SH-SY5Y (cell line): ENCODE measurements around the gene SLC25A22.

Source experiments
- GATA2 ChIP-seq: IDR thresholded peaks from 2 replicates; pipeline ENCODE4 v1.6.1; 2011; ENCODE audit warnings: mild to moderate bottlenecking, low read depth, low read length
- GATA3 ChIP-seq: IDR thresholded peaks from 2 replicates; pipeline ENCODE4 v1.6.1; 2011; ENCODE audit warnings: low read depth, mild to moderate bottlenecking, low read length, moderate library complexity

DNA sequence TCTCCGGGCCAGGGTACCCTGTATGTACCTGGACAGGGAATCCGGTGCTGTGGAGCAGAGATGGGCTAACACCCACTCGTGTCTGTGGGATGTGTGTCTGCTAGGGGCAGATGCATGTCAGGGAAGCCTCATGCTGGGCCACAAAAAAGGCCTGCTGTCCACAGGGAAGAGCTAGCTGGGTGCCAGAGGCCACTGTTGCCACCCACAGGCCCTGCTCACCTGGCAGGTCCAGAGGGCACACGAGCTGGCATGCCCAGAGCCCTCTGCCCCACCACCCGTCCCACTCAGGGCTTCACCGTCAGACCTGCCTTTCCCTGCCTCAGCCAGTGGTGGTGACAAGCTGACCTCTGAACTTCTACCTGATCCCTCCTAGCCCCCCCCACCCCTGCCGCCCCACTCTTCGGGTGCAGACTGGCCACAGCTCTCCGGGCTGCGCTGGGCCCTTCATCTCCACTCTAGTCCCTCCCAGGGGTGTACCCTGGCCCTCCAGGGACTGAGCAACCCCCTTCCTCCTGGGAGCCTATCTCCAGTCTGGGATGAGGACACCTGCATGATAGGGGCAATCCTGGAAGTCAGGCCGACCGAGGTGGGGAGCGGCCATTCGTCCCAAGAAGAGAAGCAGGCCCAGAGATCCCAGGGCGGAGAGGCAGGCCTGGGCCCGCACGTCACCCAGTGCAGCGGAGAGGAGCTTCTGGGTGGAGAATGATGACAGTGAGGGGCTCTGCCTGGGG lies 1.4 kb downstream of the SLC25A22 start:
- TF ChIP-seq GATA2 (no peak), GATA3 (no peak)
